WTC11 (cell line): Measurements from ENCODE around the gene PARVB. TPM values are rescaled to one million over a fixed set of nuclear protein-coding genes. Genes with fewer than 3 reads are reported as not detected.

Source experiments
- ATAC-seq: fragments of 200-7000 bp; cut with Tn5 transposase; 2 replicates; pipeline ENCODE4 v1.10.0; 2021; ENCODE audit warnings: mild to moderate bottlenecking, moderate library complexity
- CTCF ChIA-PET: fragments of 300-600 bp; sonication (Branson Sonifier 250); formaldehyde crosslinking; loops from one replicate; lab custom pipeline; 2021; ENCODE audit warnings: antibody characterized with exemption; lab: Charles Lee
- POLR2A ChIA-PET: fragments of 350-600 bp; sonication (Branson Sonifier 250); formaldehyde crosslinking; loops from one replicate; lab custom pipeline; 2021; ENCODE audit warnings: antibody characterized with exemption; lab: Charles Lee
- DNase-seq: peaks from one replicate; pipeline ENCODE4 v3.0.0; 2021; ENCODE audit warnings: low spot score
- H3K27ac Mint-ChIP-seq: 2 replicates; pipeline ENCODE4 v1.8.0; 2021; ENCODE audit warnings: mixed read lengths
- H3K27me3 Mint-ChIP-seq: 2 replicates; pipeline ENCODE4 v1.8.0; 2021; ENCODE audit warnings: low read depth, mild to moderate bottlenecking, moderate library complexity, mixed read lengths
- H3K36me3 Mint-ChIP-seq: 2 replicates; pipeline ENCODE4 v1.8.0; 2021; ENCODE audit warnings: mixed read lengths
- H3K4me1 Mint-ChIP-seq: 2 replicates; pipeline ENCODE4 v1.8.0; 2022; ENCODE audit warnings: mixed read lengths
- H3K4me3 Mint-ChIP-seq: 2 replicates; pipeline ENCODE4 v1.8.0; 2021; ENCODE audit warnings: mild to moderate bottlenecking, moderate library complexity, mixed read lengths
- H3K9me3 Mint-ChIP-seq: 2 replicates; pipeline ENCODE4 v1.8.0; 2021; ENCODE audit warnings: mixed read lengths
- ARID4B ChIP-seq: sonication (generic); formaldehyde crosslinking; IDR thresholded peaks from 2 replicates; pipeline ENCODE4 v1.8.0; 2023; ENCODE audit warnings: missing genetic modification reagents, mild to moderate bottlenecking, borderline replicate concordance
- ATF1 ChIP-seq: sonication (generic); formaldehyde crosslinking; IDR thresholded peaks from 2 replicates; pipeline ENCODE4 v1.8.1; 2023; ENCODE audit warnings: mild to moderate bottlenecking, moderate library complexity, missing genetic modification reagents
- CDX4 ChIP-seq: fragments of 250-450 bp; sonication (Bioruptor Pico); IDR thresholded peaks from 2 replicates; pipeline ENCODE4 v1.9.0; 2021; ENCODE audit warnings: moderate library complexity, mild to moderate bottlenecking, inconsistent platforms, borderline replicate concordance
- CREB1 ChIP-seq: sonication (generic); formaldehyde crosslinking; IDR thresholded peaks from 2 replicates; pipeline ENCODE4 v1.8.0; 2023; ENCODE audit warnings: mild to moderate bottlenecking, missing genetic modification reagents
- E2F4 ChIP-seq: sonication (generic); formaldehyde crosslinking; IDR thresholded peaks from 2 replicates; pipeline ENCODE4 v1.8.1; 2022; ENCODE audit warnings: low read depth, mild to moderate bottlenecking, moderate library complexity, missing genetic modification reagents, borderline replicate concordance
- E2F5 ChIP-seq: sonication (generic); formaldehyde crosslinking; IDR thresholded peaks from 2 replicates; pipeline ENCODE4 v1.8.1; 2022; ENCODE audit warnings: mild to moderate bottlenecking, moderate library complexity, missing genetic modification reagents
- ESRRA ChIP-seq: sonication (generic); formaldehyde crosslinking; IDR thresholded peaks from 2 replicates; pipeline ENCODE4 v1.8.1; 2022; ENCODE audit warnings: mild to moderate bottlenecking, missing genetic modification reagents, borderline replicate concordance
- ETV6 ChIP-seq: sonication (generic); formaldehyde crosslinking; IDR thresholded peaks from 2 replicates; pipeline ENCODE4 v1.8.1; 2022; ENCODE audit warnings: mild to moderate bottlenecking, missing genetic modification reagents
- FOXK1 ChIP-seq: sonication (generic); formaldehyde crosslinking; IDR thresholded peaks from 2 replicates; pipeline ENCODE4 v1.8.0; 2022; ENCODE audit warnings: mild to moderate bottlenecking, moderate library complexity, missing genetic modification reagents
- GTF2I ChIP-seq: fragments of 250-450 bp; sonication (Bioruptor Pico); conservative IDR thresholded peaks from 2 replicates; pipeline ENCODE4 v1.4.0; 2021; ENCODE audit warnings: mild to moderate bottlenecking
- MAX ChIP-seq: sonication (generic); formaldehyde crosslinking; IDR thresholded peaks from 2 replicates; pipeline ENCODE4 v1.8.0; 2022; ENCODE audit warnings: mild to moderate bottlenecking, missing genetic modification reagents
- NFE2L1 ChIP-seq: sonication (generic); formaldehyde crosslinking; IDR thresholded peaks from 2 replicates; pipeline ENCODE4 v1.8.1; 2023; ENCODE audit warnings: missing genetic modification reagents
- NR1H2 ChIP-seq: sonication (generic); formaldehyde crosslinking; IDR thresholded peaks from 2 replicates; pipeline ENCODE4 v1.9.0; 2021; ENCODE audit warnings: mild to moderate bottlenecking, moderate library complexity, missing genetic modification reagents
- NR2C2 ChIP-seq: sonication (generic); formaldehyde crosslinking; IDR thresholded peaks from 2 replicates; pipeline ENCODE4 v1.8.0; 2022; ENCODE audit warnings: mild to moderate bottlenecking, missing genetic modification reagents
- RORB ChIP-seq: fragments of 250-450 bp; sonication (Bioruptor Pico); IDR thresholded peaks from 2 replicates; pipeline ENCODE4 v1.9.0; 2021; ENCODE audit warnings: mild to moderate bottlenecking
- SMAD3 ChIP-seq: sonication (generic); formaldehyde crosslinking; IDR thresholded peaks from 2 replicates; pipeline ENCODE4 v1.8.0; 2022; ENCODE audit warnings: missing genetic modification reagents, mild to moderate bottlenecking, borderline replicate concordance
- SMAD4 ChIP-seq: sonication (generic); formaldehyde crosslinking; IDR thresholded peaks from 2 replicates; pipeline ENCODE4 v1.8.0; 2022; ENCODE audit warnings: mild to moderate bottlenecking, missing genetic modification reagents
- STAT6 ChIP-seq: sonication (generic); formaldehyde crosslinking; conservative IDR thresholded peaks from 2 replicates; pipeline ENCODE4 v1.8.1; 2023; ENCODE audit warnings: mild to moderate bottlenecking, low read depth, missing genetic modification reagents, moderate library complexity
- USF1 ChIP-seq: sonication (generic); formaldehyde crosslinking; IDR thresholded peaks from 2 replicates; pipeline ENCODE4 v1.8.0; 2022; ENCODE audit warnings: mild to moderate bottlenecking, missing genetic modification reagents
- ZNF138 ChIP-seq: sonication (generic); formaldehyde crosslinking; conservative IDR thresholded peaks from 2 replicates; pipeline ENCODE4 v1.8.1; 2022; ENCODE audit warnings: mild to moderate bottlenecking, moderate library complexity, missing genetic modification reagents
- ZNF219 ChIP-seq: sonication (generic); formaldehyde crosslinking; IDR thresholded peaks from 2 replicates; pipeline ENCODE4 v1.8.0; 2023; ENCODE audit warnings: missing genetic modification reagents, mild to moderate bottlenecking, borderline replicate concordance
- ZNF425 ChIP-seq: fragments of 250-450 bp; sonication (Bioruptor Pico); conservative IDR thresholded peaks from 2 replicates; pipeline ENCODE4 v1.9.0; 2021; ENCODE audit warnings: mild to moderate bottlenecking
- total RNA-seq: library from RNA; stranded (reverse); gene quantifications from 3 replicates; pipeline ENCODE4 v1.2.3, GENCODE V29; 2021

PARVB gene
- total RNA-seq, 1 experiment from 2014 or later = 3.3 TPM

- TF ChIP-seq RORB (CRISPR knock-in tag) (no peak), SMAD3 (CRISPR knock-in tag) (no peak), NFE2L1 (no peak), ATF1 (CRISPR knock-in tag) (no peak), ESRRA (CRISPR knock-in tag) (no peak), FOXK1 (no peak), ARID4B (CRISPR knock-in tag) (no peak), CREB1 (CRISPR knock-in tag) (no peak)
Observed at GRCh38 chr22:44192816-44193534, 168.9 kb downstream of the PARVB start (continued).

- H3K36me3 Mint-ChIP-seq = no peaks in the 10 kb centered on the region
- TF ChIP-seq CDX4 (CRISPR knock-in tag) (no peak), E2F4 (CRISPR knock-in tag) (no peak), CREB1 (CRISPR knock-in tag) (no peak), NR2C2 (no peak), STAT6 (CRISPR knock-in tag) (no peak), ZNF219 (no peak), ZNF425 (CRISPR knock-in tag) (no peak), ZNF138 (no peak), ETV6 (CRISPR knock-in tag) (no peak), FOXK1 (no peak), E2F5 (no peak), NR1H2 (CRISPR knock-in tag) (no peak), GTF2I (CRISPR knock-in tag) (no peak), USF1 (CRISPR knock-in tag) (no peak), SMAD4 (CRISPR knock-in tag) (no peak), MAX (CRISPR knock-in tag) (no peak)
- no peak overlapping the region for H3K4me3 Mint-ChIP-seq
- no peak overlapping the region for H3K27ac Mint-ChIP-seq
- CTCF ChIA-PET = no interaction called here
- H3K9me3 Mint-ChIP-seq = peaks cover 11% of the 10 kb centered on the region
- peaks cover 8% of the 10 kb centered on the region; the same call in 1 of the 2 replicates for H3K4me1 Mint-ChIP-seq
- ATAC-seq (no peak), DNase-seq (no peak)
- POLR2A ChIA-PET = no interaction called here
- H3K27me3 Mint-ChIP-seq = no peaks in the 10 kb centered on the region
Observed at GRCh38 chr22:44193535-44193891, 169.4 kb downstream of the PARVB start.
